Osteoblast (primary cell): Measurements from ENCODE around the gene TMEM37. TPM values are rescaled to one million over a fixed set of nuclear protein-coding genes. Genes with fewer than 3 reads are reported as not detected.

Experiments used
- DNase-seq: peaks from one replicate; pipeline ENCODE4 v3.0.0; 2011; ENCODE audit warnings: low spot score, mixed read lengths; ENCODE audit not compliant: insufficient read length; ENCODE audit errors: missing footprints
- H2AFZ ChIP-seq: 2 replicates; pipeline ENCODE4 v1.6.0; 2011; ENCODE audit warnings: mild to moderate bottlenecking, low read length
- H3K27ac ChIP-seq: 2 replicates; pipeline ENCODE4 v1.5.1; 2011; ENCODE audit warnings: mild to moderate bottlenecking, low read depth, low read length, moderate library complexity
- H3K27me3 ChIP-seq: 2 replicates; pipeline ENCODE4 v1.6.0; 2012; ENCODE audit warnings: mild to moderate bottlenecking, control low read depth, inconsistent platforms, low read length, moderate library complexity; ENCODE audit not compliant: insufficient read depth
- H3K36me3 ChIP-seq: 2 replicates; pipeline ENCODE4 v1.5.1; 2011; ENCODE audit warnings: mild to moderate bottlenecking, low read length, control low read depth, moderate library complexity; ENCODE audit not compliant: insufficient read depth
- H3K4me1 ChIP-seq: 2 replicates; pipeline ENCODE4 v1.5.1; 2011; ENCODE audit warnings: mild to moderate bottlenecking, low read length, control low read depth, moderate library complexity; ENCODE audit not compliant: insufficient read depth
- H3K4me2 ChIP-seq: 2 replicates; pipeline ENCODE4 v1.6.0; 2011; ENCODE audit warnings: mild to moderate bottlenecking, low read length; ENCODE audit not compliant: insufficient read depth
- H3K4me3 ChIP-seq: fragments of 200-600 bp; sonication (generic); 3 replicates; pipeline ENCODE4 v1.5.1; 2012; ENCODE audit warnings: mild to moderate bottlenecking, low read length, inconsistent platforms; ENCODE audit not compliant: insufficient read depth
- H3K79me2 ChIP-seq: 2 replicates; pipeline ENCODE4 v1.6.0; 2012; ENCODE audit warnings: mild to moderate bottlenecking, low read length, control low read depth, inconsistent platforms; ENCODE audit not compliant: insufficient read depth
- H3K9me3 ChIP-seq: 2 replicates; pipeline ENCODE4 v1.5.1; 2011; ENCODE audit warnings: low read depth, low read length, control low read depth
- H4K20me1 ChIP-seq: 2 replicates; pipeline ENCODE4 v1.6.0; 2012; ENCODE audit warnings: mild to moderate bottlenecking, low read length, control low read depth; ENCODE audit not compliant: insufficient read depth
- total RNA-seq: library from RNA; depleted of rRNA; stranded (reverse); fragments of >200 nt; gene quantifications from 2 replicates; pipeline ENCODE4 v1.2.3, GENCODE V29; 2012
- TF ChIP-seq, protein P1 (sequence below): IDR thresholded peaks from 2 replicates; pipeline ENCODE4 v1.5.1; 2011; ENCODE audit warnings: mild to moderate bottlenecking, low read depth, low read length, moderate library complexity; ENCODE audit errors: extremely low read depth

Gene TMEM37
- total RNA-seq, 1 donor: 1.1 TPM

DNA sequence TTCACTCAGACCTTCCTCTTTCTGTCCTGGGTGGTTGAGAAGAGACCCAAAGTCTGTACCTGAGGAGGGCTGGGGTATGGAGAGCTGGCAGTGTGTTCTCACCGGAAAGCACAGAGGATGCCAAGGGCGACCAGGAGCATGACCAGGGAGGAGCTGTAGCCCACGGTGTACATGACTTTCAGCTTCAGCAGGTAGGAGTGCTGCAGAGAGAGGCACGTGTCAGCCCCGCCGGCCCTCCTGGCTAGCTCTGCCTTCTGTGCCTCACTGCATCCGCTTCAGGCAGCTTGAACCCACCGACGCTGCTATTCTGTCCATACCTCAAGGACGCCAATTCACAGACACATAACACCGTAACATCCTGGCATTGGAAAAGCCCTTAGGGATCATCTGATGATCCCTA, 34.0 kb downstream of the TMEM37 start:
- H3K9me3 ChIP-seq: no peaks in the 10 kb centered on the region
- H3K79me2 ChIP-seq: no peaks in the 10 kb centered on the region
- no peak for DNase-seq
- no peak overlapping the region for H3K4me3 ChIP-seq
- no peaks in the 10 kb centered on the region for H3K27me3 ChIP-seq
- H3K4me2 ChIP-seq: no peak overlapping the region
- H3K4me1 ChIP-seq: peaks cover 11% of the 10 kb centered on the region
- H3K36me3 ChIP-seq: no peaks in the 10 kb centered on the region
- TF ChIP-seq, protein P1, sequence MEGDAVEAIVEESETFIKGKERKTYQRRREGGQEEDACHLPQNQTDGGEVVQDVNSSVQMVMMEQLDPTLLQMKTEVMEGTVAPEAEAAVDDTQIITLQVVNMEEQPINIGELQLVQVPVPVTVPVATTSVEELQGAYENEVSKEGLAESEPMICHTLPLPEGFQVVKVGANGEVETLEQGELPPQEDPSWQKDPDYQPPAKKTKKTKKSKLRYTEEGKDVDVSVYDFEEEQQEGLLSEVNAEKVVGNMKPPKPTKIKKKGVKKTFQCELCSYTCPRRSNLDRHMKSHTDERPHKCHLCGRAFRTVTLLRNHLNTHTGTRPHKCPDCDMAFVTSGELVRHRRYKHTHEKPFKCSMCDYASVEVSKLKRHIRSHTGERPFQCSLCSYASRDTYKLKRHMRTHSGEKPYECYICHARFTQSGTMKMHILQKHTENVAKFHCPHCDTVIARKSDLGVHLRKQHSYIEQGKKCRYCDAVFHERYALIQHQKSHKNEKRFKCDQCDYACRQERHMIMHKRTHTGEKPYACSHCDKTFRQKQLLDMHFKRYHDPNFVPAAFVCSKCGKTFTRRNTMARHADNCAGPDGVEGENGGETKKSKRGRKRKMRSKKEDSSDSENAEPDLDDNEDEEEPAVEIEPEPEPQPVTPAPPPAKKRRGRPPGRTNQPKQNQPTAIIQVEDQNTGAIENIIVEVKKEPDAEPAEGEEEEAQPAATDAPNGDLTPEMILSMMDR: no peak
- no peak overlapping the region for H3K27ac ChIP-seq
- H4K20me1 ChIP-seq: no peaks in the 10 kb centered on the region
- H2AFZ ChIP-seq: no peak overlapping the region

DNA sequence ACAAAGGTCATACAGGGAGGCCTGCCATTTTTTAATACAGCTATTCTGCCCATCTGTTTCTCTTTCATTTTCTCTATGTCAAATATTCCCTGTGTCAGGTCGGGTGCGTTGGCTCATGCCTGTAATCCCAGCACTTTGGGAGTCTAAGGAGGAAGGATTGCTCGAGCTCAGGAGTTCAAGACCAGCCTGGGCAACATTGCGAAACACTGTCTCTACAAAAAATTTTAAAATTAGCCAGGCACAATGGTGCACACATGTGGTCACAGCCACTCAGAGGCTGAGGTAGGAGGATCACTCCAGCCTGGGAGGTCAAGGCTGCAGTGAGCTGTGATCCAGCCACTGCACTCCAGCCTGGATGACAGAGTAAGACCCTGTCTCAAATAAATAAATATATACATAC, 34.7 kb downstream of the TMEM37 start:
- Histone ChIP-seq H3K27me3 (no peaks in the 10 kb centered on the region), H3K4me3 (no peak overlapping the region), H3K27ac (no peak overlapping the region), H3K4me2 (no peak overlapping the region), H2AFZ (no peak overlapping the region), H4K20me1 (no peaks in the 10 kb centered on the region), H3K79me2 (no peaks in the 10 kb centered on the region), H3K4me1 (peaks cover 11% of the 10 kb centered on the region), H3K9me3 (no peaks in the 10 kb centered on the region), H3K36me3 (no peaks in the 10 kb centered on the region)
- TF ChIP-seq, protein P1: no peak
- DNase-seq: no peak

DNA sequence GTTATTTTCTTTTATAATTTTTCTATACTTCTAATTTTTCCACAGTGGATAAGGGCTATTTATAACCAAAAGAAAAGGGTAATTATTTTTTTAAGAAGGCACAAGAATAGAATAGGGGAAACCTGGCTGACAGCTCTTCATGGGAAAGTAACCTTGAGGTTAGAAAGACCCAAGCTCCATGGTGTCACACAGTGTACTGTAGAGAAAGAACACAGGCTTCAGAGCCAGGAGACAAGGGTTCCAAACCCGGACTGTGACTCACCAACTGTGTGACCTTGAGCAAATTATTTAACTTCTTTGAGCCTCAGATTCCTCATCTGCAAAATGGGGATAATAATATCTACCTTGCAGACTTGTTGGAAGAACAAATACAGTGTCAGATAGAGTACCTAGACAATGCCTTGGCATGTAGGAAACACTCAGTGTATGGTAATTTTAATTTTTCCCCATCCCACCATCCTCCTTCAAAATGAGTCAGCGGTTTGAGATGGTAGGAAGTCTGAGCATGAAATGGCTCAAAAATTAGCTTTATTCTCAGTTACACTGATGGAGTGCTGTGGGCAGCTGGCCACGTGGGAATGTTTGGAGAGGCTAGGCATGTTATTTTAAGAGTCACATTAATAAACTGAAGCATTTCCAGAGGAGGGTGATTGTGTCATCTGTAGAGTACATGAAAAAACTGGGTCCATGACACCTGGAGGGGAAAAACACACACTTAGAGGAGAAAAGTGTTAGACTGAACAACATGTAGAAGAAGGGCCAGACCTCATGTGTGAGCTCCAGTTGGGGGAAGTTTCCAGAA, 36.7 kb downstream of the TMEM37 start:
- DNase-seq: no peak

DNA sequence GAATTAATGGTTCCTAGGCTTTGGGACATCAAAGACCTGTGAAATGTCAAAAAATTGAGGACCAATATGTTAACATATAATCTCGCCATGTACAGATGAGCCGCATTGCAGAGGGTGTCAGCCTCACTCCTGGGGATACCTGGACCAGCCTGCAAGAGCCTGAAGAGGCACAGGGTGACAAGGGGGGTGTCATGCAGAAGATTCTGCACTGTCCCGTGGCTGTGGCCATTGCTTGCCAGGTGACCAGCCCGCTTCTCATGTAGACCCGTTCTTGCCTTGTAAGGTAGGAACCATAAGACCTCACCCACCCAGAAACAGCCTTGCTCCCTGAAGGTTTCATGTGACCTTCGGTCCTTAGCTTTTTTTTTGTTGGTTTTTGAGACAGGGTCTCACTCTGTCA, 37.5 kb downstream of the TMEM37 start:
- Histone ChIP-seq H3K4me3 (no peak overlapping the region), H3K36me3 (no peaks in the 10 kb centered on the region), H3K4me1 (no peaks in the 10 kb centered on the region), H2AFZ (no peak overlapping the region), H4K20me1 (no peaks in the 10 kb centered on the region), H3K9me3 (no peaks in the 10 kb centered on the region), H3K4me2 (no peak overlapping the region), H3K79me2 (no peaks in the 10 kb centered on the region), H3K27ac (no peak overlapping the region), H3K27me3 (no peaks in the 10 kb centered on the region)
- TF ChIP-seq, protein P1: no peak
- peak; percentile 36 for DNase-seq

More for the DNA sequence above, 36.7 kb downstream of the TMEM37 start:
- H3K4me3 ChIP-seq: no peak overlapping the region
- peaks cover 8% of the 10 kb centered on the region for H3K4me1 ChIP-seq
- TF ChIP-seq, protein P1: no peak
- H2AFZ ChIP-seq: no peak overlapping the region
- H3K27ac ChIP-seq: no peak overlapping the region
- H3K9me3 ChIP-seq: no peaks in the 10 kb centered on the region
- H3K27me3 ChIP-seq: no peaks in the 10 kb centered on the region
- no peaks in the 10 kb centered on the region for H3K79me2 ChIP-seq
- H4K20me1 ChIP-seq: no peaks in the 10 kb centered on the region
- H3K36me3 ChIP-seq: no peaks in the 10 kb centered on the region
- H3K4me2 ChIP-seq: no peak overlapping the region
